Measurements from ENCODE around the gene SYNGR3. TPM values are rescaled to one million over a fixed set of nuclear protein-coding genes. Genes with fewer than 3 reads are reported as not detected.

The SYNGR3 gene
- total and polyA plus RNA-seq, 2 of the 13 experiments (the other 11 are each of a cell fraction or from before 2014, with no cell fraction given) = 0.97 to 5.7 TPM

- TF ChIP-seq ZNF350 (CRISPR knock-in tag; IDR thresholded peaks at IDR 0.05; ENCODE audit: borderline replicate concordance, low read depth) = peak; percentile 81; the same call in 1 of the 2 replicates
- TF ChIP-seq, protein P1, sequence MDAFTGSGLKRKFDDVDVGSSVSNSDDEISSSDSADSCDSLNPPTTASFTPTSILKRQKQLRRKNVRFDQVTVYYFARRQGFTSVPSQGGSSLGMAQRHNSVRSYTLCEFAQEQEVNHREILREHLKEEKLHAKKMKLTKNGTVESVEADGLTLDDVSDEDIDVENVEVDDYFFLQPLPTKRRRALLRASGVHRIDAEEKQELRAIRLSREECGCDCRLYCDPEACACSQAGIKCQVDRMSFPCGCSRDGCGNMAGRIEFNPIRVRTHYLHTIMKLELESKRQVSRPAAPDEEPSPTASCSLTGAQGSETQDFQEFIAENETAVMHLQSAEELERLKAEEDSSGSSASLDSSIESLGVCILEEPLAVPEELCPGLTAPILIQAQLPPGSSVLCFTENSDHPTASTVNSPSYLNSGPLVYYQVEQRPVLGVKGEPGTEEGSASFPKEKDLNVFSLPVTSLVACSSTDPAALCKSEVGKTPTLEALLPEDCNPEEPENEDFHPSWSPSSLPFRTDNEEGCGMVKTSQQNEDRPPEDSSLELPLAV (CRISPR knock-in tag; conservative IDR thresholded peaks at IDR 0.05; ENCODE audit: low read depth) = no peak
- peak; percentile 76 for TF ChIP-seq HDAC2 (CRISPR knock-in tag; IDR thresholded peaks at IDR 0.05)
- no peak for TF ChIP-seq ZNF180 (CRISPR knock-in tag; IDR thresholded peaks at IDR 0.05; ENCODE audit: borderline replicate concordance, low read depth)
- TF ChIP-seq ZNF670 (CRISPR knock-in tag; IDR thresholded peaks at IDR 0.05; ENCODE audit: borderline replicate concordance) = no peak
- TF ChIP-seq ZNF629 (CRISPR knock-in tag; conservative IDR thresholded peaks at IDR 0.05) = no peak
- TF ChIP-seq ZNF746 (CRISPR knock-in tag; IDR thresholded peaks at IDR 0.05) = no peak
- no peak for TF ChIP-seq CREM (IDR thresholded peaks at IDR 0.05)
- no peak for TF ChIP-seq CREM (CRISPR knock-in tag; IDR thresholded peaks at IDR 0.05)
- no peak for TF ChIP-seq MIXL1 (CRISPR knock-in tag; IDR thresholded peaks at IDR 0.05)
- TF ChIP-seq ZFP36L1 (CRISPR knock-in tag; IDR thresholded peaks at IDR 0.05) = no peak
- TF ChIP-seq BCL3 (CRISPR knock-in tag; IDR thresholded peaks at IDR 0.05) = no peak
- TF ChIP-seq PBX3 (CRISPR knock-in tag; IDR thresholded peaks at IDR 0.05; ENCODE audit: borderline replicate concordance) = no peak
- TF ChIP-seq ZSCAN29 (CRISPR knock-in tag; conservative IDR thresholded peaks at IDR 0.05) = no peak
- no peak for TF ChIP-seq HCFC1 (IDR thresholded peaks at IDR 0.05; ENCODE audit: low read depth, low read length)
- TF ChIP-seq TRIM24 (CRISPR knock-in tag; IDR thresholded peaks at IDR 0.05) = no peak
- no peak for TF ChIP-seq KLF13 (CRISPR knock-in tag; IDR thresholded peaks at IDR 0.05)
- no peak for TF ChIP-seq JDP2 (CRISPR knock-in tag; IDR thresholded peaks at IDR 0.05; ENCODE audit: borderline replicate concordance)
- TF ChIP-seq GATA4 (IDR thresholded peaks at IDR 0.05; ENCODE audit: borderline replicate concordance, low read depth) = no peak
- no peak for TF ChIP-seq HNRNPH1 (optimal IDR thresholded peaks at IDR 0.05; ENCODE audit: low read depth, low read length)
- TF ChIP-seq THYN1 (CRISPR knock-in tag; IDR thresholded peaks at IDR 0.05; ENCODE audit: borderline replicate concordance, low read depth) = 0 out of 2 replicates have a peak, but pooled peaks have one; percentile 19
- TF ChIP-seq ZBTB14 (CRISPR knock-in tag; IDR thresholded peaks at IDR 0.05) = no peak
- TF ChIP-seq ELF4 (CRISPR knock-in tag; IDR thresholded peaks at IDR 0.05; ENCODE audit: borderline replicate concordance) = no peak
- TF ChIP-seq DNMT1 (CRISPR knock-in tag; IDR thresholded peaks at IDR 0.05) = no peak
- TF ChIP-seq RAD51 (IDR thresholded peaks at IDR 0.05; ENCODE audit: borderline replicate concordance) = no peak
- peak; percentile 53 for TF ChIP-seq AGO2 (optimal IDR thresholded peaks at IDR 0.05; ENCODE audit: low read depth, low read length)
Measured at GRCh38 chr16:2023092-2024031, 33.6 kb downstream of the SYNGR3 start (continued).

All from HepG2 (cell line).